ENCODE data around the gene FANCB. TPM values are rescaled to one million over a fixed set of nuclear protein-coding genes. Genes with fewer than 3 reads are reported as not detected.

The FANCB gene
- total and polyA plus RNA-seq, 2 of the 4 experiments (the other 2 are of a cell fraction): 2.5 to 7.7 TPM

DNA sequence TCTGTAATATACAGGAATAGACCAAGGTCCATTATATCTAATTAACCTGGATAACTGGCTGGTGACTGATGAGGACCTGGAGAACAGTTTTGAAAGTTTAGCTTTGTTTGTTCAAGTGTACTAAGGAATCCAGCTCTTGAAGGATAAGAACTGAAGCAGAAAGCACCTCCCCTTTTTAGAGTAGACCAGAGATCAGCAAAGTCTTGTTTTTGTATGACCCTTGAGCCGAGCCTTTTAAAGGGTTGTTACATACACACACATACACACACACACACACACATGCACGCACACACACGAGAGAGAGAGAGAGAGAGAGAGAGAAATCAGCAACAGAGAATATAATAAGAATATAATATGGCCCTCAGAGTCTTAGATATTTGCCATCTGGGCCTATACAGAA, 13.4 kb upstream of the FANCB start:
- Histone ChIP-seq H3K27ac (ENCODE audit: insufficient read depth, low read length) (no peak overlapping the region), H3K4me3 (ENCODE audit: insufficient read depth, low read depth, low read length) (no peak overlapping the region), H4K91ac (ENCODE audit: insufficient read depth, low read depth, low read length) (no peak overlapping the region), H2AK5ac (ENCODE audit: low read depth, low read length) (no peak overlapping the region), H3K9me1 (ENCODE audit: insufficient read depth, low read length) (no peaks in the 10 kb centered on the region), H4K20me1 (ENCODE audit: insufficient read depth, low read length) (no peaks in the 10 kb centered on the region), H4K5ac (ENCODE audit: low read depth, low read length) (no peak overlapping the region), H4K8ac (ENCODE audit: low read depth in 2 of 2, low read length in 2 of 2) (no peak overlapping the region), H3K56ac (ENCODE audit: extremely low read depth, insufficient read depth, low read length) (no peak overlapping the region), H2BK5ac (ENCODE audit: low read depth, low read length, poor library complexity, severe bottlenecking) (no peak overlapping the region), H3K14ac (replicated peaks; ENCODE audit: low read depth, low read length) (no peak overlapping the region), H3K4me2 (ENCODE audit: low read depth, low read length) (no peak overlapping the region), H3K4me1 (ENCODE audit: control insufficient read depth, insufficient read depth, low read length) (no peaks in the 10 kb centered on the region), H3K23ac (ENCODE audit: low read depth, low read length) (no peak overlapping the region), H2AFZ (replicated peaks; ENCODE audit: low read length, poor library complexity) (no peak overlapping the region), H2BK20ac (ENCODE audit: low read depth, low read length) (no peak overlapping the region), H3K36me3 (ENCODE audit: control insufficient read depth, insufficient read depth, low read length) (no peaks in the 10 kb centered on the region), H2BK15ac (ENCODE audit: low read depth, low read length) (no peak overlapping the region), H3K79me1 (ENCODE audit: low read depth in 1 of 2, low read length in 2 of 2) (peaks cover 0 to 2% of the 10 kb centered on the region in 2 experiments; a peak in 2 of 4 replicates), H3K4ac (ENCODE audit: low read depth, low read length) (no peak overlapping the region), H3K9ac (ENCODE audit: low read depth, low read length) (no peak overlapping the region), H3K18ac (ENCODE audit: low read depth, low read length) (no peak overlapping the region), H3K27me3 (ENCODE audit: control insufficient read depth, insufficient read depth, low read length) (no peaks in the 10 kb centered on the region), H2AK9ac (replicated peaks; ENCODE audit: low read depth, low read length, poor library complexity) (no peak overlapping the region), H3K9me3 (ENCODE audit: control insufficient read depth, insufficient read depth, low read length) (no peaks in the 10 kb centered on the region), H2BK120ac (ENCODE audit: low read depth, low read length) (no peak overlapping the region)
- in situ Hi-C loops (cut with MboI; ENCODE audit: low sequenced_read_pairs) (no loop called here), intact Hi-C loops (cut with micrococcal nuclease) (no loop called here), dilution Hi-C loops (cut with HindIII; ENCODE audit: low sequenced_read_pairs, unreplicated experiment) (no loop called here)
- WGBS, 2 experiments (ENCODE audit: extremely low coverage in 2 of 2, insufficient read length in 1 of 2): no CpG with 5 or more reads among the region's 3 CpGs
- ATAC-seq (ENCODE audit: low read depth): no peak
- no peak for TF ChIP-seq POLR2A (IDR thresholded peaks at IDR 0.05; ENCODE audit: low read depth, low read length)
- TF ChIP-seq RFX5 (IDR thresholded peaks at IDR 0.05; ENCODE audit: low read depth, low read length): no peak
- no peak for TF ChIP-seq MXI1 (IDR thresholded peaks at IDR 0.05; ENCODE audit: borderline replicate concordance, low read depth, low read length)
- no peak for TF ChIP-seq RCOR1 (IDR thresholded peaks at IDR 0.05; ENCODE audit: insufficient replicate concordance, low read length)
- TF ChIP-seq MAFK (IDR thresholded peaks at IDR 0.05; ENCODE audit: low read depth, low read length): no peak
- TF ChIP-seq MAZ (IDR thresholded peaks at IDR 0.05; ENCODE audit: borderline replicate concordance, low read depth, low read length): no peak
- TF ChIP-seq BHLHE40 (IDR thresholded peaks at IDR 0.05; ENCODE audit: low read depth, low read length): no peak
- TF ChIP-seq SMC3 (IDR thresholded peaks at IDR 0.05; ENCODE audit: low read depth, low read length): no peak
- TF ChIP-seq NFE2L2 (IDR thresholded peaks at IDR 0.05; ENCODE audit: low read depth, low read length): no peak
- TF ChIP-seq, protein P1, sequence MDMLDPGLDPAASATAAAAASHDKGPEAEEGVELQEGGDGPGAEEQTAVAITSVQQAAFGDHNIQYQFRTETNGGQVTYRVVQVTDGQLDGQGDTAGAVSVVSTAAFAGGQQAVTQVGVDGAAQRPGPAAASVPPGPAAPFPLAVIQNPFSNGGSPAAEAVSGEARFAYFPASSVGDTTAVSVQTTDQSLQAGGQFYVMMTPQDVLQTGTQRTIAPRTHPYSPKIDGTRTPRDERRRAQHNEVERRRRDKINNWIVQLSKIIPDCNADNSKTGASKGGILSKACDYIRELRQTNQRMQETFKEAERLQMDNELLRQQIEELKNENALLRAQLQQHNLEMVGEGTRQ (IDR thresholded peaks at IDR 0.05; ENCODE audit: low read depth, low read length): no peak
- TF ChIP-seq RAD21 (IDR thresholded peaks at IDR 0.05; ENCODE audit: low read length): no peak
- TF ChIP-seq, protein P2, sequence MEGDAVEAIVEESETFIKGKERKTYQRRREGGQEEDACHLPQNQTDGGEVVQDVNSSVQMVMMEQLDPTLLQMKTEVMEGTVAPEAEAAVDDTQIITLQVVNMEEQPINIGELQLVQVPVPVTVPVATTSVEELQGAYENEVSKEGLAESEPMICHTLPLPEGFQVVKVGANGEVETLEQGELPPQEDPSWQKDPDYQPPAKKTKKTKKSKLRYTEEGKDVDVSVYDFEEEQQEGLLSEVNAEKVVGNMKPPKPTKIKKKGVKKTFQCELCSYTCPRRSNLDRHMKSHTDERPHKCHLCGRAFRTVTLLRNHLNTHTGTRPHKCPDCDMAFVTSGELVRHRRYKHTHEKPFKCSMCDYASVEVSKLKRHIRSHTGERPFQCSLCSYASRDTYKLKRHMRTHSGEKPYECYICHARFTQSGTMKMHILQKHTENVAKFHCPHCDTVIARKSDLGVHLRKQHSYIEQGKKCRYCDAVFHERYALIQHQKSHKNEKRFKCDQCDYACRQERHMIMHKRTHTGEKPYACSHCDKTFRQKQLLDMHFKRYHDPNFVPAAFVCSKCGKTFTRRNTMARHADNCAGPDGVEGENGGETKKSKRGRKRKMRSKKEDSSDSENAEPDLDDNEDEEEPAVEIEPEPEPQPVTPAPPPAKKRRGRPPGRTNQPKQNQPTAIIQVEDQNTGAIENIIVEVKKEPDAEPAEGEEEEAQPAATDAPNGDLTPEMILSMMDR (conservative IDR thresholded peaks at IDR 0.05; ENCODE audit: low read depth, low read length): no peak
- ChIA-PET POLR2A (ENCODE audit: unreplicated experiment) (no interaction called here), CTCF (no interaction called here)
- no peak for DNase-seq
- no TSS peak for BruUV-seq (replicated peaks)
